Stimulated activated CD4-positive, alpha-beta T cell treated with anti-CD3 and anti-CD28 coated beads, TNF-alpha, amount 100 ng/mL, for 48 hours (primary cell): Measurements from ENCODE around the gene PCNX1.
"Not testable (repeated sequence)": the region's sequence is repeated elsewhere in the genome, so short reads cannot be mapped to it uniquely, and the experiment has no call there.

ENCODE experiments used
- DNase-seq, 3 donors: peaks; one replicate each; pipeline ENCODE4 v3.0.0-alpha.2; 2020; ENCODE audit warnings: low read depth in 3 of 3

Gene PCNX1

GRCh38 chr14:70916300-70916699, 9.0 kb downstream of the PCNX1 start:
- DNase-seq = no peak

DNA sequence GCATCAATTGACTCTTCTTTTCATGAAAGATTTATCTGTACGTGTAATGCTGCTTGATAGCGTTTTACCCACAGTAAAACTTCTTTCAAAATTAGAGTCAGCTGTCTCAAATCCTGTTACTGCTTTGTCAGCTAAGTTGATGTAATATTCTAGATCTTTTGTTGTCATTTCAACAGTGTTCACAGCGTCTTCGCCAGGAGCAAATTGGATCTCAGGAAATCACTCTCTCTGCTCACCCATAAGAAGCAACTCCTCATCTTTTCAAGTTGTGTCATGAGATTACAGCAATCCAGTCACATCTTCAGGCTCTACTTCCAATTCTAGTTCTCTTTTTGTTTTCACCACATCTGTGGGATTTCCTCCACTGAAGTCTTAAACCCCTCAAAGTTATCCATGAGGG, 9.5 kb downstream of the PCNX1 start:
- no peak for DNase-seq

- no peak for DNase-seq
Observed at GRCh38 chr14:70917633-70918032, 10.4 kb downstream of the PCNX1 start.

- DNase-seq = no peak
Observed at GRCh38 chr14:70919774-70920173, 12.5 kb downstream of the PCNX1 start.

DNA sequence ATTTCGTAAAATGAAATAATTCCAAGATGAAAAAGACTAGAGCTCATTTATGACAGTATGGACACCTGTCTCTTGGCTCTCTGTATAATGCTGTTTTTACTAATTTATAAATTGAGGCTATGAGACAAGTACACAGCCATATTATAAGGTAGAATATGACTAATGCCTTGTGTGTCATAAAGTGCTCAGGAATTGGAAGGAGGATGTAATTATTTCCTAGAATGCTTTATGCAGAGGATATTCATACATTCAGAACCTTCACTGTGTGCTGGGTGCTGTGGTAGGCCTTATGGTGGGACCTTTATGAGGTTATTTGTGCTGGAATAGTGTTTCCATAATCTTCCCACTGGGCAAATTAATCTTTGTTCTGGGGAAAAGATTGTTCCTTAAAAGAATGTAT, 13.3 kb downstream of the PCNX1 start:
- DNase-seq = no peak

DNA sequence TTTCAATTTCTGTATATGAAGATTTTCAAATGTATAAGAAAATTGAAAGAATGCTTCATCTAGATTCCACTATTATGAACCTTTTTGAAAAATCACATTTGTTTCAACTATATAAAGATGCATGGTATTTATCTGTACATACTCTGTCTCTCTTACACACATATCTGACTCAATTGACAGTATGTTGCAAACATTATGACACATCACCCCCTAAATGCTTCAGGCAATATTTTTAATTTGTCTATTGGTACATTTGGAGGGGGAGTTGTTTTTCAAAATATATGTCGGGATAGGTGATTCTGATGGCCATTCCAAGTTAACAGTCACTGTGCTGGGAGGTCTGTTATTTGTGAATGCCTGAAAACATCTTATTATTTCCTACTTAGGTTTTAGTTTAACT, 14.4 kb downstream of the PCNX1 start:
- no peak for DNase-seq

DNA sequence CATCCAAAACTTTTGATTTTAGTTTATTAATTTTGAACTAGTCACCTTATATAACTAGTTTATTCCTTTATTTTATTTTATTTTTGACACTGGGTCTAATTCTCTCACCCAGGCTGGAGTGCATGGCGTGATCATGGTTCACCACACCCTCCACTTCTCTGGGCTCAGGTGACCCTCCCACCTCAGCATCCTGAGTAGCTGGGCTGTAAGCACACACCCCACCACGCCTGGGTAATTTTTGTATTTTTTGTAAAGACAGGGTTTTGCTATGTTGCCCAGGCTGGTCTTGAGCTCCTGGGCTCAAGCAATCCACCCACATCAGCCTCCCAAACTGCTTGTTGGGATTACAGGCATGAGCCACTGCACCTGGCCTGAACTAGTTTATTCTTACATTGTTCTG, 17.3 kb downstream of the PCNX1 start:
- DNase-seq = no peak

GRCh38 chr14:70926235-70926830, 19.1 kb downstream of the PCNX1 start:
- DNase-seq = no peak

DNA sequence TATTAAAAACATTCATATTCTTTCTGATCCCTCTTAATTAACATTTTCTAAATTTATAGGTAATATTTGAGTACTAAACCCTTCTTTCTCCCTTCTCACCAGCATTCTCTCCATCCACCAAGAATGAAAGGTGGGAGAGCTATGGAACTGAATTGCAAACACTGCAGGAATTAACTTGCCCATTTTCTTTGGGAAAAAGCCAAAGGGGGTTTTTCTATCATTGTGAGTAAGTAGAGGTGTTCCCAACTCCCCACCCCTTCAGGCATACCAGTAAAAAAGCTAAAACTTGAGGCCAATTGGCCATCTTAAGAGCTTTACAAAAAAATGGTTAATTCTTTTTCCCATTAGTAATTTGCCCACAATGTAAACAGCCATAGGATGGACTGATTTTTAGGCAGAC, 23.7 kb downstream of the PCNX1 start:
- no peak for DNase-seq

GRCh38 chr14:70934084-70934483, 26.8 kb downstream of the PCNX1 start:
- no peak for DNase-seq

DNA sequence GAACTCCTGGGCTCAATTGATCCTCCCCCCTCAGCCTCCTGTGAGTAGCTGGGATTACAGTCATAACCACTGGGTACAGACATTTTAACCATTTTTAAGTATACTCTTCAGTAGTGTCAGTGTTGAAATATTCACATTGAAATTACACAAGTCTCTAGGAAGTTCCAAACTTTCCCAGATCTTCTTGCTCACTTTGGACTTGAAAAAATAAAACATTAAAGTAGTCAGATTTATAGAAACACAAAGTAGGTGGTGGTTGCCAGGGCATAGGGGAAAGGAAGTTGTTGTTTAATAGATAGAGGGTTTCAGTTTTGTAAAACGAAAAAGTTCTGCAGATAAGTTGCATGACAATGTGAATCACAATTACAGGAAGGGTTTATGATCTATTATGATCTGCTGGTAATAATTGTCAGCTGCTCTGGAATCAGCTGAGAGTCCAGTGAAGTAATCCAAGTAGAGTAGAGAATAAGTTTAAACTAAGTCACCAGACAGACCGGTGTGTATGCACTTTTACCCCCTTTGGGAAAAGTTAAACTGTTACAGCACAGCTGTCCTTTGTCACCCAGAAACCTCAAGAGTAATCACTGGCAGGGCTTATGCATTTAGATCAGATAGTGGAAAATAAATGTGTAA, 27.4 kb downstream of the PCNX1 start:
- no peak for DNase-seq

GRCh38 chr14:70935135-70935534, 27.9 kb downstream of the PCNX1 start:
- no peak for DNase-seq

DNA sequence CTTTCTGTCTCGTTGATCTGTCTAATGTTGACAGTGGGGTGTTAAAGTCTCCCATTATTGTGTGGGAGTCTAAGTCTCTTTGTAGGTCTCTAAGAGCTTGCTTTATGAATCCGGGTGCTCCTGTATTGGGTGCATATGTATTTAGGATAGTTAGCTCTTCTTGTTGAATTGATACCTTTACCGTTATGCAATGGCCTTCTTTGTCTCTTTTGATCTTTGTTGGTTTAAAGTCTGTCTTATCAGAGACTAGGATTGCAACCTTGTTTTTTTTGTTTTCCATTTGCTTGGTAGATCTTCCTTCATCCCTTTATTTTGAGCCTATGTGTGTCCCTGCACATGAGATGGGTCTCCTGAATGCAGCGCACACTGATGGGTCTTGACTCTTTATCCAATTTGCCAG, 32.4 kb downstream of the PCNX1 start:
- not testable (repeated sequence) for DNase-seq

DNA sequence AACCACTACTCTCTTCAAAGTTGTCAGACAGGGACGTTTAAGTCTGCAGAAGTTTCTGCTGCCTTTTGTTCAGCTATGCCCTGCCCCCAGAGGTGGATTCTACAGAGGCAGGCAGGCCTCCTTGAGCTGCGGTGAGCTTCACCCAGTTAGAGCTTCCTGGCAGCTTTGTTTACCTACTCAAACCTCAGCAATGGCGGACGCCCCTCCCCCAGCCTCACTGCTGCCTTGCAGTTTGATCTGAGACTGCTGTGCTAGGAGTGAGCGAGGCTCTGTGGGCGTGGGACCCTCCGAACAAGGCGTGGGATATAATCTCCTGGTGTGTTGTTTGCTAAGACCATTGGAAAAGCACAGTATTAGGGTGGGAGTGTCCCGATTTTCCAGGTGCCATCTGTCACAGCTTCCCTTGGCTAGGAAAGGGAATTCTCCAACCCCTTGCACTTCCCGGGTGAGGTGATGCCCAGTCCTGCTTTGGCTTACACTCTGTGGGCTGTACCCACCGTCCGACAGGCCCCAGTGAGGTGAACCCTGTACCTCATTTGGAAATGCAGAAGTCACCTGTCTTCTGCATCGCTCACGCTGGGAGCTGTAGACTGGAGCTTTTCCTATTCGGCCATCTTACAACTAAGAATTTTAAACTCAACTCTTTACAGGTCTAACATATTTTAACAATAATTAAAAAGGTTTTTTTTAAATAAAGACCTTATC, 34.5 kb downstream of the PCNX1 start:
- peak in 2 of 3 donors; percentile 30 to 44 for DNase-seq

GRCh38 chr14:70942342-70942706, 35.1 kb downstream of the PCNX1 start:
- no peak for DNase-seq

DNA sequence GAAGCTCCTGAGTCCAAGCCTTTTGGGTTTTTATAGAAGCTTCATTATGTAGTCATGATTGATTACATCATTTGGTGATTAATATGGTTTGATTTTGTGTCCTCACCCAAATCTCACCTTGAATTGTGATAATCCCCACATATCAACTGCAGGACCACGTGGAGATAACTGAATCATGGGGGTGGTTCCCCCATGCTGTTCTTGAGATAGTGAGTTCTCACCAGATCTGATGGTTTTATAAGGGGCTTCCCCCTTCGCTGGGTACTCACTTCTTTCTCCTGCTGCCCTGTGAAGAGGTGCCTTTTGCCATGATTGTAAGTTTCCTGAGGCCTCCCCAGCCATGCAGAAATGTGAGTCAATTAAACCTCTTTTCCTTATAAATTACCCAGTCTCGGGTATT, 35.5 kb downstream of the PCNX1 start:
- not testable (repeated sequence) for DNase-seq

DNA sequence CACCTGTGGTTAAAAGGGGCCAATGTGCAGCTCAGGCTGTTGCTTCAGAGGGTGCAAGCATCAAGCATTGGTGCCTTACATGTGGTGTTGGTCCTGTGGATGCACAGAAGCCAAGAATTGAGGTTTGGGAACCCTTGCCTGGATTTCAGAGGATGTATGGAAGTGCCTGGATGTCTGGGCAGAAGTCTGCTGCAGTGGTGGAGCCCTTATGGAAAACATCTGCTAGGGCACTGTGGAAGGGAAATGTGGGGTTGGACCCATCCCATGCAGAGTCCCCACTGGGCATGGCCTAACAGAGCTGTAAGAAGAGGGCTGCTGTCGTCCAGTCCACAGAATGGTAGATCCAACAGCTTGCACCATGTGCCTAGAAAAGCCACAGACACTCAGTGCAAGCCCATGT, 36.6 kb downstream of the PCNX1 start:
- no peak for DNase-seq

DNA sequence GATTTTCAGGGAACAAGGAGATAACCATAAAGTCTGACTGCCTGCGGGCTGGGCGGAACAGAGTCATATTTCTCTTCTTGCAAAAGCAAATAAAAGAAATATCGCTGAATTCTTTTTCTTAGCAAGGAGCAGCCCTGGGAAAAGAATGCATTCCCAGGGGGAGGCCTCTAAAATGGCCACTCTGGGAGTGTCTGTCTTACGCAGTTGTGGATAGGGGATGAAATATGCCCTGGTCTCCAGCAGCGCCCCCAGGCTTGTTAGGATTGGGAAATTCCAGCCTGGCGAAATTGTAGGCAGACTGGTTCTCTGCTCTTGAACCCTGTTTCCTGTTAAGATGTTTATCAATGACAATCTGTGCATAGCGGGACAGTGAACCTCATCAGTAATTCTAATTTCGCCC, 40.5 kb downstream of the PCNX1 start:
- DNase-seq = no peak

DNA sequence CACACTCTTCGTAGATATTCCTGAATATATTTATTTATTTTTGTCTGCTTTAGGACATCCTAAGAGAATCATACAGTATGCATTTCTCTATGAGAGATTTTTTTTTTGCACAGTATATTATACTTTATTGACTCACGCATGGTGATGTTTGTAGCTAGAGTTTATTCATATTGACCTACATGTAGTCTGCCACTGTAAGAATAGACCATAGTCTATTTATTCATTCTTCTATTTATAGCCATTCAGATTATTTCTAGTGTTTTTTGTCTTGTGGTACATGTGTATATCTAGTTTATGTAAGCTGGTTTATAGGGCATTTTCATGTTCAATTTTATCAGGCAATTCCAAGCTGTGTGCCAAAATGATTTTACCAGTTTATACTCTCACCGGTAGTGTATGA, 45.2 kb downstream of the PCNX1 start:
- no peak for DNase-seq

DNA sequence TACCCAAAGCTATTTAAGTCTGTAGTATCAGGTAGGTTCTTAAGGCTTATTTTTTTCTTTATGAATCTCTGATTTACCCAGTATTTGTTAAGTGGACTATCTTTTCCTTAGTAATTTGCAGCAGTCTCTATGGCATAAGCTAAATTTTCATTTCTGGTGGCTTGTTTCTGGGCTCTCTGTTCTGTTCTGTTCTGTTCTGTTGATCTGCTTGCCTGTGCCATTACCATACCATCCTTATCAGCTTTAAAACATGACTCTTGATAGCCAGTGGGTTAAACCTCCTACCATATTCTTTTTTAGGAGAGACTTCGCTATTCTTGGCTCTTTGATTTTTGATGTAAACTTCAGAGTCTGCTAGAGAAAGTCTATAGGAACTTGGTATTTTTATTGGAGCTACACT, 46.8 kb downstream of the PCNX1 start:
- no peak for DNase-seq

DNA sequence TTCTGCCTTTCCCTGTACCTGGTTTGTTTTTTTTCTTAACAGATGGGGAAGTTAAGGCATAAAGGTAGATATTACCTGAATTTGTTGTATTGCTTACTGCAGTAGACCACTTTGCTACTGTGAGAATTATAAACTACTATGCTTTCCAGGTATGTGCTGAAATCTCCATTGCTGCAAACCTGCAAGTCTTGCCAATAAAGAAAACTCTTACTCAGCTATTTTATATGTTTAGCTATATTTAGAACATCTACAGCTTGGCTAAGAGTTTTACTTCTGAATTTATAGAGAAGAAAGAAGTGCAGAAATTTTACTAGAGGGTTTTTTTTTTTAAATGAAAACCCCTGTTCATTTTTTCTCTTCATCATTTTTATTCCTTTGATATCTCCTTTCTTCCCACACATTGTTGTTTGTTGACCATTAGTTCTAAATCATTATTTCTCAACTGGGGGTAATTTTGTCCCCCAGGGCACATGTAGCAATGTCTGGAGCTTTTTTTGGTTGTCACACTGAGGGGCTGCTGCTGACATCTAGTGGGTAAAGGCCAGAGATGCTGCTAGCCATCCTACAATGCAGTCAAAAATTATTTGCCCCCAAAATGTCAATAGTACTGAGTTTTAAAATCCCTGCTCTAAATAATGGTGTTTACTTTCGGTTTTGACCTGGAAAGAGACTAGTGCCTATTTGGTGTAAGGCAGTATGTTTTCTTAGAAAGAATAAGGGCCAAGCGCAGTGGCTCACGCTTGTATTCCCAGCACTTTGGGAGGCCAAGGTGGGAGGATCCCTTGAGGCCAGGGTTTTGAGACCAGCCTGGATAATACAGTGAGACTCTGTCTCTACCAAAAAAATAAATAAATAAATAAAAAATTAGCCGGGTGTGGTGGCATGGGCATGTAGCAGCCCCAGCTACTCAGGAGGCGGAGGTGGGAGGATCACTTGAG, 48.6 kb downstream of the PCNX1 start:
- no peak for DNase-seq

DNA sequence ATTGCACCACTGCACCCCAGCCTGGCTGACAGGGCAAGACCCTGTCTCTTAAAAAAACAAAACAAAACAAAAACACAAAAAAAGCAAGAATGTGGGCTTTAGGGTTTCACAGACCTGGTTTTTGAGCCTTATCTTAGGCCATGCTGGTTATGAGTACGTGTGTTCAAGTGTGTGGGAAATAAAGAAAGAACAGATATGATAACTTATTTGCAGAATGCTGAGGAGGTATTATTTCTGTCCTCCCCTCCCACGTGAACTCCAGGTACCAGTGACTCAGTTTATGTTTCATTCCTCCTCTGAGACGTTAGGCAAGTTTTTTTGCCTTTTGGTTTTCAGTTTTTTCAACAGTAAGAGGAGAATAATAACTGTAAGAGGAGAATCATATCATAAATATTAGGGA, 49.3 kb downstream of the PCNX1 start:
- DNase-seq = no peak
